PFSK-1 (cell line): Measurements from ENCODE around the gene RNF41.

ENCODE experiments used
- FOXP2 ChIP-seq: optimal IDR thresholded peaks from 2 replicates; pipeline ENCODE3; 2011; ENCODE audit warnings: borderline replicate concordance, control low read depth, inconsistent platforms; ENCODE audit not compliant: insufficient read depth; ENCODE audit errors: extremely low read length, extremely low read depth
- POLR2AphosphoS5 ChIP-seq: IDR thresholded peaks from 2 replicates; pipeline ENCODE4 v1.6.1; 2012; ENCODE audit warnings: low read depth, mild to moderate bottlenecking, control low read depth, low read length, moderate library complexity
- SIN3A ChIP-seq: IDR thresholded peaks from 2 replicates; pipeline ENCODE4 v1.6.1; 2012; ENCODE audit warnings: mild to moderate bottlenecking, low read length, moderate library complexity, borderline replicate concordance; ENCODE audit not compliant: insufficient read depth
- TAF1 ChIP-seq: IDR thresholded peaks from 2 replicates; pipeline ENCODE4 v1.6.1; 2012; ENCODE audit warnings: low read length, control low read depth, borderline replicate concordance; ENCODE audit not compliant: insufficient read depth
- TF ChIP-seq, protein P1 (sequence below), 2 experiments: IDR thresholded peaks; 2 replicates each; pipeline versions ENCODE4 v1.6.1 to v1.8.0; 2011 to 2012; ENCODE audit warnings: low read depth in 2 of 2, low read length in 2 of 2, control low read depth in 1 of 2, inconsistent platforms in 1 of 2, mild to moderate bottlenecking in 1 of 2, moderate library complexity in 1 of 2; ENCODE audit not compliant: insufficient read depth in 1 of 2

Gene RNF41

DNA sequence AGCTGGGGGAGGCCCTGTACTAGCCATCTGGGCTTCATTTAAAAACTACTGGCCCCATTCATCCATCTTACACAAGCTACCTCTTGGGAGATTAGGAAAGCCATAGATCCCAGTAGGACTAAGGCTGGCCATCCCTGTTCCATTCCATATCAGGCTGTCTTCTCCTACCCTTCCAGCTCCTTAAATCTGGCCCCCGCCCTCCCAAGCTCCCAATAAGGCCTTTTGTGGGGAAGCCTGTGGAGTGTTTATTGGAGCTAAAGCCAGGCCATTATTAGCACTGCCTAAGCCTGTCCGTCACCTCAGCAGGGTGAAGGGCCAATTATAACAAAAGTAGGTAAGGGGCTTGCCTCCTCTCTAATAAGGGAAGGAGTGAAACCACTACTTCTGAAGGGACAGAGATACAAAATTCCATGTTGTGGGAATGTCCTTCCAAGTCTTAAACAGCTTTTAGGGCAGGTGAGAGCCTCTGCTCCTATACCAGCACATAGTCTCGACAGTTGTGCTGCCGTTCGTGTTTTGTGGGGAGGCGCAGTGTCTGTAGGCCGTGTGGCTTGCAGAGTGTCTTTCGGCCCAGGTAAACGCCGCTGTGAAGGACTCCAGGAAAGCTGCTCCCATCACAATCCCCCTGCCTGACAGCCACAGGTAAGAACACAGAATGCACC is 59.9 kb downstream of the RNF41 start:
- TF ChIP-seq SIN3A: no peak
- no peak for TF ChIP-seq TAF1
- no peak for TF ChIP-seq POLR2AphosphoS5
- TF ChIP-seq, protein P1, sequence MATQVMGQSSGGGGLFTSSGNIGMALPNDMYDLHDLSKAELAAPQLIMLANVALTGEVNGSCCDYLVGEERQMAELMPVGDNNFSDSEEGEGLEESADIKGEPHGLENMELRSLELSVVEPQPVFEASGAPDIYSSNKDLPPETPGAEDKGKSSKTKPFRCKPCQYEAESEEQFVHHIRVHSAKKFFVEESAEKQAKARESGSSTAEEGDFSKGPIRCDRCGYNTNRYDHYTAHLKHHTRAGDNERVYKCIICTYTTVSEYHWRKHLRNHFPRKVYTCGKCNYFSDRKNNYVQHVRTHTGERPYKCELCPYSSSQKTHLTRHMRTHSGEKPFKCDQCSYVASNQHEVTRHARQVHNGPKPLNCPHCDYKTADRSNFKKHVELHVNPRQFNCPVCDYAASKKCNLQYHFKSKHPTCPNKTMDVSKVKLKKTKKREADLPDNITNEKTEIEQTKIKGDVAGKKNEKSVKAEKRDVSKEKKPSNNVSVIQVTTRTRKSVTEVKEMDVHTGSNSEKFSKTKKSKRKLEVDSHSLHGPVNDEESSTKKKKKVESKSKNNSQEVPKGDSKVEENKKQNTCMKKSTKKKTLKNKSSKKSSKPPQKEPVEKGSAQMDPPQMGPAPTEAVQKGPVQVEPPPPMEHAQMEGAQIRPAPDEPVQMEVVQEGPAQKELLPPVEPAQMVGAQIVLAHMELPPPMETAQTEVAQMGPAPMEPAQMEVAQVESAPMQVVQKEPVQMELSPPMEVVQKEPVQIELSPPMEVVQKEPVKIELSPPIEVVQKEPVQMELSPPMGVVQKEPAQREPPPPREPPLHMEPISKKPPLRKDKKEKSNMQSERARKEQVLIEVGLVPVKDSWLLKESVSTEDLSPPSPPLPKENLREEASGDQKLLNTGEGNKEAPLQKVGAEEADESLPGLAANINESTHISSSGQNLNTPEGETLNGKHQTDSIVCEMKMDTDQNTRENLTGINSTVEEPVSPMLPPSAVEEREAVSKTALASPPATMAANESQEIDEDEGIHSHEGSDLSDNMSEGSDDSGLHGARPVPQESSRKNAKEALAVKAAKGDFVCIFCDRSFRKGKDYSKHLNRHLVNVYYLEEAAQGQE (IDR thresholded peaks at IDR 0.05; ENCODE audit: insufficient read depth in 1 of 2, low read depth in 2 of 2, low read length in 2 of 2): no peak
- no peak for TF ChIP-seq FOXP2

DNA sequence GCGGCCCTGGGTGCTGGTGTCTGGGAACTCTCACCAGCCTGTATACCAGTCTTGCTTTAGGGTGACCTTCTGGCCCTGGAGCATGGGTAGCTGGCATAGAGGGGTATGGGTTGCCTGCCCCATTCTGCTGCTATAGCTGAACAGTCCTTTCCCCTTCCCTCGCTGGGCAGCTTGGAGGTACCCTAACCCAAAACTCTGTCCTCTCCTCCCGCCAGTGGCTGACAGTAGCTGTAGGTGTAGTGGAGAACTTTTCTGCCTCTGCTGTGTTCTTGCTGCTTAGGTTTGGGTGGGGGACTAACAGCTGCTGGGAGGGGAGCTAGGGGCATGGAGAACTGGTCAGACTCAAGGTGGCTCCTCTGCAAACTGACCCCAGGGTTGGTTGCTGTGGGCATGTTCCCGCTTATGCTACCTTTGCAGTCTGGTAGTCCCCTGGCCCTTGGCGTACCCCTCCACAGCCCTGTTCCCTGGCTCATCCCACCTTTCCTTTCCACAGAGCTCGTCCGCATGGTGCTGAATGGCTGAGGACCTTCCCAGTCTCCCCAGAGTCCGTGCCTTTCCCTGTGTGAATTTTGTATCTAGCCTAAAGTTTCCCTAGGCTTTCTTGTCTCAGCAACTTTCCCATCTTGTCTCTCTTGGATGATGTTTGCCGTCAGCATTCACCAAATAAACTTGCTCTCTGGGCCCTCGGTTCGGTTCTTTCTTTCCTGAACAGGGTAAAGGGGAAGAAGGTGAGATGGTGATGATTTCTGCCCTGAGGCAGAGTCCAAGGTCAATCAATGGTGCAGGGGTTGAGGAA is 60.6 kb downstream of the RNF41 start:
- TF ChIP-seq, protein P1 (IDR thresholded peaks at IDR 0.05; ENCODE audit: insufficient read depth in 1 of 2, low read depth in 2 of 2, low read length in 2 of 2): no peak
- no peak for TF ChIP-seq SIN3A
- TF ChIP-seq FOXP2: no peak
- no peak for TF ChIP-seq TAF1
- no peak for TF ChIP-seq POLR2AphosphoS5

DNA sequence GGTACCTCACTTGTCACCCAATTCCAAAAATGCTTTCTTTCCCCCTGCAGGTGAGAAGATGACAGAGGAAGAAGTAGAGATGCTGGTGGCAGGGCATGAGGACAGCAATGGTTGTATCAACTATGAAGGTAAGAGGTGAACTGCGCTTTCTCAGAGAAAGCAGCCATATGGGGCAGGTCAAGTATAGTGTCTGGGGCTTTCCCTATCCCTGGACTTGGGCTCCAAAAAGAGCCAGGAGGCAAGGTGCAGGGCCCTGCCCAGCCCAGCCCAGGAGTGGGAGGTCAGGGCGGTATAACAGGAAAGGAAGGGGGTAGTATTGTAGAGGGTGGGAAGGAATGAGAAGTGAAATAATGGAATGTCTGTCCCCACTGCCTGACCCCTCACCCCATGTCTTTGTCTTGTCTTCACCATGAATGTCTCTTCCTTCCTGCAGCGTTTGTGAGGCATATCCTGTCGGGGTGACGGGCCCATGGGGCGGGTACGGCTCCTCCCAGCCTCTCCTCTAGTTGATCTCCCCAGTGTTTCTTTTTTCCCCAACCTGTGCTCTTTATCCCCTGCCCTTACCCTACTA is 61.4 kb downstream of the RNF41 start:
- TF ChIP-seq, protein P1 (IDR thresholded peaks at IDR 0.05; ENCODE audit: insufficient read depth in 1 of 2, low read depth in 2 of 2, low read length in 2 of 2): no peak
- peak; percentile 50; the same call in 1 of the 2 replicates for TF ChIP-seq POLR2AphosphoS5

DNA sequence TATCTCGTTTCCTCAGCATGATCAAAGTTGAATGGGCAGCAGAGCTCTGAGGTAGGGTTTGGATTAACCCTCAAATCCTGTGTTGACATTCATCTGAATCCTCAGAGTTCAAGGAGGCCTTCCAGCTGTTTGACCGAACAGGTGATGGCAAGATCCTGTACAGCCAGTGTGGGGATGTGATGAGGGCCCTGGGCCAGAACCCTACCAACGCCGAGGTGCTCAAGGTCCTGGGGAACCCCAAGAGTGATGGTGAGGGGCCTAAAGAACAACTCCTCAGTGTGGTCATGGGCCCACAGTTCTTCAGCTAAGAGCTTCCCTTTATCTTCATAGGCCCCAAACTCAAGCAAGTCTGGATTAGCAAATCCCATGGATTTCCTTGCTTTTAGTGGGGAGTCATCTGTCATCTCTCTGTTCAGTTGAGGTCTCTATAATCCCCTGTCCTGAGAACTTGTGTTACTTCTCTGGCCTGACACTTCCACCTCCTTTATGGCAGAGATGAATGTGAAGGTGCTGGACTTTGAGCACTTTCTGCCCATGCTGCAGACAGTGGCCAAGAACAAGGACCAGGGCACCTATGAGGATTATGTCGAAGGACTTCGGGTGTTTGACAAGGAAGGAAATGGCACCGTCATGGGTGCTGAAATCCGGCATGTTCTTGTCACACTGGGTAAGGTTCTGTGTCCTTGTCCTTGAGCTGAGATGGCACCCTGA is 62.1 kb downstream of the RNF41 start:
- no peak for TF ChIP-seq SIN3A
- TF ChIP-seq POLR2AphosphoS5: peak; percentile 7; the same call in 1 of the 2 replicates
- TF ChIP-seq TAF1: no peak
- no peak for TF ChIP-seq FOXP2
- TF ChIP-seq, protein P1 (IDR thresholded peaks at IDR 0.05; ENCODE audit: insufficient read depth in 1 of 2, low read depth in 2 of 2, low read length in 2 of 2): no peak
